PFSK-1 (cell line): ENCODE results near the gene SETDB2.

Experiments
- FOXP2 ChIP-seq: optimal IDR thresholded peaks from 2 replicates; pipeline ENCODE3; 2011; ENCODE audit warnings: borderline replicate concordance, control low read depth, inconsistent platforms; ENCODE audit not compliant: insufficient read depth; ENCODE audit errors: extremely low read length, extremely low read depth
- POLR2AphosphoS5 ChIP-seq: IDR thresholded peaks from 2 replicates; pipeline ENCODE4 v1.6.1; 2012; ENCODE audit warnings: low read depth, mild to moderate bottlenecking, control low read depth, low read length, moderate library complexity
- REST ChIP-seq, 2 experiments: IDR thresholded peaks; 2 replicates each; pipeline versions ENCODE4 v1.6.1 to v1.8.0; 2011 to 2012; ENCODE audit warnings: low read depth in 2 of 2, low read length in 2 of 2, control low read depth in 1 of 2, inconsistent platforms in 1 of 2, mild to moderate bottlenecking in 1 of 2, moderate library complexity in 1 of 2; ENCODE audit not compliant: insufficient read depth in 1 of 2
- SIN3A ChIP-seq: IDR thresholded peaks from 2 replicates; pipeline ENCODE4 v1.6.1; 2012; ENCODE audit warnings: mild to moderate bottlenecking, low read length, moderate library complexity, borderline replicate concordance; ENCODE audit not compliant: insufficient read depth
- TAF1 ChIP-seq: IDR thresholded peaks from 2 replicates; pipeline ENCODE4 v1.6.1; 2012; ENCODE audit warnings: low read length, control low read depth, borderline replicate concordance; ENCODE audit not compliant: insufficient read depth

Gene SETDB2

DNA sequence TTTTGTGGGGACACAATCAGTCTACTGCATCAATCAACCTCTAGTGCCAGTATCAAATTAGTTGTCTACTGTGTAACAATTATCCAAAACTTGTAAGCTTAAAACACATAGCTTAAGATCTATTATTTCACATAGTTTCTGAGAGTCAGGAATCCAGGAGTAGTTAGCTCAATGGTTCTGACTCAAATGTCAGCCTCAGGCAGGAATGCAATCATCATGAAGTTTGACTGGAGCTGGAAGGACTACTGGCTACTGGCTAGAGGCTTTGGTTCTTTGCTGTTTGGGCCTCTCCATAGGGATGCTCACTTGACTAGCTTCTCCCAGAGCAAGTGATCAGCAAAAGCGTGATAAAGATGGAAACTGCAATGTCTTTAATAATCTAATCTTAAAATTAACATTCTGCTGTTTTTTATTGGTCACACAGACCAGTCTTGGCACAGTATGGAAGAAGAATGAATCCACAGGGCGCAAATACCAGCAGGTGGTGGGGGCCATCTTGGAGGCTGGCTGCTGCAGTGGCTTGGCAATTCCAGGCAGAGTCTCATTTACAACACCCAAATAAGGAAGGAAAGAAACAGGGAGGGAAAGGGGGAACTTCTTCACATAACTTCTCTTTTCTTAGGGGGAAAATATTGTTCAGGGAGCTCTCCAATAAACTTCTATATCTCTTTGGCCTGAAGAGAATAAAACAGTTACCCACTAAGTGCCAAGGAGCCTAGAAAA, 15.9 kb upstream of the SETDB2 start:
- TF ChIP-seq REST (IDR thresholded peaks at IDR 0.05; ENCODE audit: insufficient read depth in 1 of 2, low read depth in 2 of 2, low read length in 2 of 2), result no peak
- TF ChIP-seq TAF1, result no peak
- no peak for TF ChIP-seq FOXP2
- no peak for TF ChIP-seq SIN3A
- no peak for TF ChIP-seq POLR2AphosphoS5

DNA sequence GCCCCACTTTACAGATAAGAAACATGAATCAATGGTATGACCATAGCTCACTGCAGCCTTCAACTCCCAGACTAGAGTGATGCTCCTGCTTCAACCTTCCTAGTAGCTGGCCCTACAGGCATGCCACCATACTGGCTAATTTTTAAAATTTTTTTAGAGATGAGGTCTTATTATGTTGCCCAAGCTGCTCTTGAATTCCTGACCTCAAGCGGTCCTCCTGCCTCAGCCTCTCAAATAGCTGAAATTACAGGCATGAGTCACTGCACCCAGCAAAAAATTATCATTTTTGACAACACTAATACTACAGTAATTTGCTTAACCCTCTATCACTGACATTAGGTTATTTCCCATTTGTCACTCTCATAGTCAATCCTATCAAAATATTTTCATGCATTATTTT, 15.0 kb upstream of the SETDB2 start:
- TF ChIP-seq POLR2AphosphoS5 (no peak), REST (IDR thresholded peaks at IDR 0.05; ENCODE audit: insufficient read depth in 1 of 2, low read depth in 2 of 2, low read length in 2 of 2) (no peak), TAF1 (no peak), SIN3A (no peak), FOXP2 (no peak)

DNA sequence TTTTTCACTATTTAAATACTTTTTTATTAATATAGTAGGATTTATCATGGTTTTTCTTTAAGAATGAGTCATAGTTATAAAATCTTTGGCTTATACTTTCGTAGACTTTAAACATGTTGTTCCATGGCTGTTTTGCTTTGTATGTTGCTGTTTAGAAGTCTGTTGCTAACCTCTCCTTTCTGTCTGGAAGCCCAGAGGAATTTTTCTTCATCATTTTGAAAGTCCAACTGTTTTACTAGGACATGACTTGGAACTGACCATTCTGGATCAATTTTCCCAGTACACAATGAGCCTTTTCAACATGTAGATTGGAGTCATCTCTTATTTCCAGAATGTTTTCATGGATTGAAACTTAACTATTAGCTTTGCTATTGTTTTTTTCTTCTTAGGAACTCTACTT, 8.1 kb upstream of the SETDB2 start:
- no peak for TF ChIP-seq FOXP2
- no peak for TF ChIP-seq REST (IDR thresholded peaks at IDR 0.05; ENCODE audit: insufficient read depth in 1 of 2, low read depth in 2 of 2, low read length in 2 of 2)
- no peak for TF ChIP-seq SIN3A
- TF ChIP-seq TAF1, result no peak
- no peak for TF ChIP-seq POLR2AphosphoS5

GRCh38 chr13:49436890-49437289, 7.2 kb upstream of the SETDB2 start:
- TF ChIP-seq FOXP2 (no peak), TAF1 (no peak), SIN3A (no peak), POLR2AphosphoS5 (no peak), REST (IDR thresholded peaks at IDR 0.05; ENCODE audit: insufficient read depth in 1 of 2, low read depth in 2 of 2, low read length in 2 of 2) (no peak)

DNA sequence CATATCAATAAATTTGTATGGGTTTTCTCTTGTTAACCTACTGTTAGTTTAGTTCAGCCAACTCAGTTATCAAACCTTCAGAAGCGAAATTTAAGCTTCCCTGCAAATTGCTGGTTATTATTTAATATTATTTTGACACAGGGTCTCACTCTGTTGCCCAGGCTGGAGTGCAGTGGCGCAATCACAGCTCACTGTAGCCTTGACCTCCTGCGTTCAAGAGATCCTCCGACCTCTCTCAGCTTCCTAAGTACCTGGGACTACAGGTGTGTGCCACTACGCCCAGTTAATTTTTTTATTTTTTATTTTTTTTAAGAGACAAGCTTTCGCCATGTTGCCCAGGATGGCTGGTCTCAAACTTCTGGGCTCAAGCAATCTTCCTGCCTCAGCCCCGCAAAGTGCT, 6.4 kb upstream of the SETDB2 start:
- TF ChIP-seq TAF1, result no peak
- TF ChIP-seq POLR2AphosphoS5, result no peak
- TF ChIP-seq SIN3A, result no peak
- TF ChIP-seq REST (IDR thresholded peaks at IDR 0.05; ENCODE audit: insufficient read depth in 1 of 2, low read depth in 2 of 2, low read length in 2 of 2), result no peak
- TF ChIP-seq FOXP2, result no peak
